HG02981 (cell line): Measurements from ENCODE around the gene LGR6.

Experiments used
- ATAC-seq: cut with Tn5 transposase; IDR thresholded peaks from one replicate; pipeline ENCODE4 v1.9.1; 2021; ENCODE audit warnings: mild to moderate bottlenecking, moderate library complexity; ENCODE audit not compliant: unreplicated experiment

LGR6 gene

GRCh38 chr1:202281316-202282024, 87.9 kb downstream of the LGR6 start:
- no peak for ATAC-seq

GRCh38 chr1:202282025-202282371, 88.4 kb downstream of the LGR6 start:
- no peak for ATAC-seq

- no peak for ATAC-seq
These were observed 89.1 kb downstream of the LGR6 start for GRCh38 chr1:202282596-202283283.

- no peak for ATAC-seq
These were observed 89.8 kb downstream of the LGR6 start for GRCh38 chr1:202283379-202283844.

- no peak for ATAC-seq
These were observed 90.4 kb downstream of the LGR6 start for GRCh38 chr1:202283991-202284390.

- ATAC-seq: no peak
These were observed 92.3 kb downstream of the LGR6 start for GRCh38 chr1:202285908-202286307.

- ATAC-seq: no peak
These were observed 93.1 kb downstream of the LGR6 start for GRCh38 chr1:202286622-202287097.

- no peak for ATAC-seq
These were observed 93.6 kb downstream of the LGR6 start for GRCh38 chr1:202287196-202287595.

GRCh38 chr1:202288177-202288576, 94.6 kb downstream of the LGR6 start:
- ATAC-seq: no peak

- no peak for ATAC-seq
These were observed 95.4 kb downstream of the LGR6 start for GRCh38 chr1:202289009-202289408.

GRCh38 chr1:202291001-202291400, 97.4 kb downstream of the LGR6 start:
- no peak for ATAC-seq

GRCh38 chr1:202291961-202292712, 98.5 kb downstream of the LGR6 start:
- no peak for ATAC-seq

- ATAC-seq: no peak
These were observed 99.2 kb downstream of the LGR6 start for GRCh38 chr1:202292773-202293172.

GRCh38 chr1:202293569-202293968, 100.0 kb downstream of the LGR6 start:
- ATAC-seq: no peak

GRCh38 chr1:202302166-202302565, 108.6 kb downstream of the LGR6 start:
- ATAC-seq: no peak

GRCh38 chr1:202304375-202304774, 110.8 kb downstream of the LGR6 start:
- ATAC-seq: no peak

- ATAC-seq: no peak
These were observed 111.6 kb downstream of the LGR6 start for GRCh38 chr1:202305168-202305567.

GRCh38 chr1:202306535-202307345, 113.1 kb downstream of the LGR6 start:
- ATAC-seq: no peak

- no peak for ATAC-seq
These were observed 116.6 kb downstream of the LGR6 start for GRCh38 chr1:202310071-202310725.

- ATAC-seq: no peak
These were observed 117.1 kb downstream of the LGR6 start for GRCh38 chr1:202310746-202311145.
